ENCODE measurements around the gene SH3RF3.

SH3RF3 gene

DNA sequence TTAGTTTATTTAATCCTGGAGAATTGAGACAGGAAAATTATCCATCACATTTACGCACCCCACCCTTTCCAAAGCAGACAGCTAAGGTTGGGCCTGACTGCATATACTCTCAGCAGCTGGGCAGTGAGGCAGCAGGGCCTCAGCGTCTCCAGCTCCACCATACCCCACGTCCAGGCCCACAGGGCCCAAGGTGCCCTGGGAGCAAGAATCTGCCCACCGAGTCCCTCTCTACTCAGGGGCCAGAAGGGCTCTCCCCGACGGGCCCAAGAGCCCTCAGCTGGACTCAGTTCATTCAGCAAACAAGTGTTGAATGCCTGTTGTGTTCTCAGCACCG, 358.5 kb downstream of the SH3RF3 start:
- no peak for DNase-seq (ENCODE audit: low read depth in 4 of 4, low spot score in 1 of 4)

DNA sequence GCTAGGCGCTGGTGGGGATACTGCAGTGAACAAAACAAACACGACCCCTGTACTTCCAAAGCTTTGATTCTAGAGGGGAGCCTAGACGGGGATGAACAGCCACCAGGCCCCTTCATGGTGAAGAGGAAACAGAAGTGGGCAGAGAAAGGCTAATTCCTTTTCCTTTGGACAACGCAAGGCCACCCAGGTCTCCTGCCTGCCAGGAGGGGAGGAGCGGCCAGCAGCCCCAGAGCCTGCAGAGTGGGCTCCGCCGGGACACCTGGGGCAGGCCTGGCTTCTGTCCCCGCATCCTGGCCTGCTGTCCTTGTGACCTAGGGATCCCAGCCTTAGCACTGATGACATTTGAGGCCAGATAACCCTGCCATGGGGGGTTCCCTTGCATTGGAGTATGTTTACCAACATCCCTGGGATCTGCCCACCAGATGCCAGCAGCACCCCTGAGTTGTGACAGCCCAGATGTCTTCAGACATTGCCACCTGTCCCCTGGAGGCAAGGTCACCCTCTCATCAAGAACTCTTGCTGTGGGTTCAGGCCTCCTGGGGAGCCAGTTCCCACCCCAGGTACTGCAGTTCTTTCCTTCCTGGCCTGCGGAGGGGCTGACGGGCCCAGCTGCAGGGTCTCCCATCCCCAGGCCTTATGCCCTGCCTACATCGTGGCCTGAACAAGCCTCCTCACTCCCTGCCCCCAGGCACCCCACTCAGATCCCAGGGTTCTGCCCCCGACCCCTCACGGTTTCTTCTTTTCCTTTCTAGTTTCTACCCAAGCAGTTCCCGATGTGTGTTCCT, 359.1 kb downstream of the SH3RF3 start:
- no peak for DNase-seq (ENCODE audit: low read depth in 4 of 4, low spot score in 1 of 4)

DNA sequence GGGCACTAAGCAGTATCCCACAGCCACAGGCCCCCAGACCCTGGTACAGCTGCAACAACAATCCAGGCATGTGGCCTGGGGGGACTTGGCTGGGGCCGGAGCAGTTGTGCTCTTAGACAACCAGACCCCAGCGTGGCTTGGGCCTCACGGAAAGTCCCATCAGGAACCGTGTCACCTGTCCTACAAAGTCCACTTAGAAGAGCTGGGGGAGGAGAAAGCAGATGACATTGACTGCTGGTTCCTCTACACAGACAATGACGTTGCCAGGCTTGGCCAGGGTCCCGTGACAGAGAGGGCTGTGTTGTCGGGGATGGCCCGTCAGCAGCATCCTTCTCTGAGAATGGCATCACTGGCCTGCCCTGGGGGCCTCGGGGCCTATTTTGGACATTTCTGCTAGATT, 360.3 kb downstream of the SH3RF3 start:
- DNase-seq (ENCODE audit: low read depth in 4 of 4, low spot score in 1 of 4) = no peak

GRCh38 chr2:109493176-109493935, 364.4 kb downstream of the SH3RF3 start:
- no peak for DNase-seq (ENCODE audit: low read depth in 4 of 4, low spot score in 1 of 4)

- DNase-seq (ENCODE audit: low read depth in 4 of 4, low spot score in 1 of 4) = no peak
Observed at GRCh38 chr2:109494351-109494750, 365.3 kb downstream of the SH3RF3 start.

DNA sequence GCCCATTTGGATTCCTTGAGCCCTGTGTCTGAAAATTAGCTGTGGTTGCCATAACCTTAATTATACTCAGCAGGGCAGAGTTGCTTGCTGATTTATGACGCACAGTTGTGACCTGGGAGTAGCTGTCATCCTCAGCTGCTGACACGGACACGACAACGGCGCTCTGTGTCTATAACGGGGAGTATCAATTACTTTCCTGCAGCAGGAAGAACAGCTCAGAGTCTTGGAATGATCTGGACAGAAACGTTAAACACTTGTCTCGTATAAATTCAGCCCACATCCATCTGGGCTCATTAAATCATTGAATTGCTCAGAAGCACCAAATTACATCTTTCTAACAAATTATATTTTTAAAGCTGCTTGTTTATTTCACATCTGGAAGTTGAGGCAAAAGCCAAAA, 368.5 kb downstream of the SH3RF3 start:
- no peak for DNase-seq (ENCODE audit: low read depth in 4 of 4, low spot score in 1 of 4)

- DNase-seq (ENCODE audit: low read depth in 4 of 4, low spot score in 1 of 4) = no peak
Observed at GRCh38 chr2:109497911-109498870, 369.2 kb downstream of the SH3RF3 start.

GRCh38 chr2:109498906-109499305, 369.9 kb downstream of the SH3RF3 start:
- DNase-seq (ENCODE audit: low read depth in 4 of 4, low spot score in 1 of 4) = no peak

- no peak for DNase-seq (ENCODE audit: low read depth in 4 of 4, low spot score in 1 of 4)
Observed at GRCh38 chr2:109499566-109499965, 370.6 kb downstream of the SH3RF3 start.

DNA sequence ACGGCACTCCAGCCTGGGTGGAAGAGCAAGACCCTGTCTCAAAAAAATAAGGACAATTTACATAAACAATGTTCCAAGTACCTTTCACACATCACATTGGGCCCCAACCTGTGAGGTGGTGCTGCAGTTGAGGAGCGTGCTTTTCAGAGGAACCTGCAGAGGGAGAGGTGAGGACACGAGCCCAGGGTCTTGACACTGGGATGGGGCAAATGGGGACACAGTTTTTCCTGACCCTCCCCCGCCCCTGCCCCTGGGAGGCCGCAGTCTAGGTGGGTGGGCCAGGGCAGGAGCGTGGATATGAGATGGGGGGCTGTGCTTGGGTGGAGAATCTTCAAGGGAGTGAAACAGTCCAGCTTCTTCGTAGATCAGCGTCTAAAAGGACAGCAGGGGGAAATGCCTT, 371.9 kb downstream of the SH3RF3 start:
- no peak for DNase-seq (ENCODE audit: low read depth in 4 of 4, low spot score in 1 of 4)

DNA sequence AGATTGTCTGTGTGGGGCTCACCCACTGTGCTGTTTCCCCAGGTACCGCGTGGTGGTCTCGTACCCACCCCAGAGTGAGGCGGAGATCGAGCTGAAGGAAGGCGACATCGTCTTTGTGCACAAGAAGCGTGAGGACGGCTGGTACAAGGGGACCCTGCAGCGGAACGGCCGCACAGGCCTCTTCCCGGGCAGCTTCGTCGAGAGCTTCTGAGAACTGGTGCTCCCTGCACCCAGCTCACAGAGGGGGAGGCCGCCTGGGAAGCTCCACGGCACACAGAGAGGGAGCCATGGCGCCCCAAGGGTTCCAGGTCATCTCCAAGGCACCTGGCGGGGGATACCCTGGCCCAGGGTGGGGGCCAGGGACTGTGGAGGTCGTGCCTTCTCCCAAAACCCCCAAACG, 372.5 kb downstream of the SH3RF3 start:
- DNase-seq (ENCODE audit: low read depth in 4 of 4, low spot score in 1 of 4) = no peak

DNA sequence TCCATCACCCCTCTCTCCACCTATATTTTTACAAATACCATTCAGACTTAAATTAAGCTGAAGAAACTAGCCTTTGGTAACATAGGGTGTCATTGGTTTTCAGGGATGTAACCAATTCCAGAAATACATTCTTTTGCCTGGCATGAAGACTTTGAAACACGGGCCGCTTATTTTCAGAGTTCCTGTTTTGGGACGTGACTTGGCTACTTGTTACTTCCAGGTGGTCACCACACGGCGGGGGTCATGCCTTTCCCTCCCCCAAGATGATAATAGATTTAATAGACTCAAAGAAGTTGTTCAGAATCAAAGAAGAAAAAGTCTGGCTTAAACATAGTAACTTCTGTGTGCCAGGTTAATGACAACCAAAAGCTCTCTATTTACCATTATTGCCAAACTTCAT, 374.2 kb downstream of the SH3RF3 start:
- DNase-seq (ENCODE audit: low read depth in 4 of 4, low spot score in 1 of 4) = no peak

- DNase-seq (ENCODE audit: low read depth in 4 of 4, low spot score in 1 of 4) = no peak
Observed at GRCh38 chr2:109507217-109507616, 378.2 kb downstream of the SH3RF3 start.

DNA sequence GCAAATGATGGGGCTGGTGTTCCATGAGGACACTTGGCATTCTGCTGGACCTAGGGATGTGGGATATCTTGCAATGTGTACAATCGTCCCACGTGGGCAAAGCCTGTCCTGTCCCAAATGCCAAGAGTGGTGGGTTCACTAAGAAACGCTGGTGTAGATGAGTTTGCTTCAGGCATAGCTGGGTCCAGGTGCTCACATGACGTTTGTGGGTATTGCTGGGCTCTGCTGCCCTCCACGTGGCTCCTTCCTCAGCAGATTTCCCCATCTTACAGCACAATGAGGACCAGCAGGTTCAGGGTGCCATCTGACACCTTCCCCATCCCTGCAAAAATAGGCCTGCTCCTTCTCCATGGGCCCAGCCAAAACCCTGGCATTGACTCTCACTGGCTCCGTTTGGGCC, 378.8 kb downstream of the SH3RF3 start:
- no peak for DNase-seq (ENCODE audit: low read depth in 4 of 4, low spot score in 1 of 4)

DNA sequence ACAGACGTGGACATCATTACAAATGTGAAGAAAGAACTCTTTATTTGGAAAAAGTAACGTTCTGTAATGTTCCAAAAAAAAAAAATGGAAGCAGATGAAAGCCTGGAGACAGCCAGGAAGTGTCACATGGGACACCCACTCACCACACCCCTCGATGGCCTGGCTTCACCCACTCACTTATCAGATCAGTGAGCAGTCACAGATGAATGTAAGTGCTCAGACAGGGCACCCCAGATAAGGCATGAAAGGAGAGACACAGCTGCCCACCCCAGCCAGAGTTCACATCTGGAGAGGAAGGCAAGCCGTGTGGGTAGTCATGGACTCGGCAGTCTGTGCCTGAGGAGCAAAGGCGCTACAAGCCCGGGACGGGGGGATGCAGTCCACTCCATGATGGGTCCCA, 379.6 kb downstream of the SH3RF3 start:
- DNase-seq (ENCODE audit: low read depth in 4 of 4, low spot score in 1 of 4) = no peak

DNA sequence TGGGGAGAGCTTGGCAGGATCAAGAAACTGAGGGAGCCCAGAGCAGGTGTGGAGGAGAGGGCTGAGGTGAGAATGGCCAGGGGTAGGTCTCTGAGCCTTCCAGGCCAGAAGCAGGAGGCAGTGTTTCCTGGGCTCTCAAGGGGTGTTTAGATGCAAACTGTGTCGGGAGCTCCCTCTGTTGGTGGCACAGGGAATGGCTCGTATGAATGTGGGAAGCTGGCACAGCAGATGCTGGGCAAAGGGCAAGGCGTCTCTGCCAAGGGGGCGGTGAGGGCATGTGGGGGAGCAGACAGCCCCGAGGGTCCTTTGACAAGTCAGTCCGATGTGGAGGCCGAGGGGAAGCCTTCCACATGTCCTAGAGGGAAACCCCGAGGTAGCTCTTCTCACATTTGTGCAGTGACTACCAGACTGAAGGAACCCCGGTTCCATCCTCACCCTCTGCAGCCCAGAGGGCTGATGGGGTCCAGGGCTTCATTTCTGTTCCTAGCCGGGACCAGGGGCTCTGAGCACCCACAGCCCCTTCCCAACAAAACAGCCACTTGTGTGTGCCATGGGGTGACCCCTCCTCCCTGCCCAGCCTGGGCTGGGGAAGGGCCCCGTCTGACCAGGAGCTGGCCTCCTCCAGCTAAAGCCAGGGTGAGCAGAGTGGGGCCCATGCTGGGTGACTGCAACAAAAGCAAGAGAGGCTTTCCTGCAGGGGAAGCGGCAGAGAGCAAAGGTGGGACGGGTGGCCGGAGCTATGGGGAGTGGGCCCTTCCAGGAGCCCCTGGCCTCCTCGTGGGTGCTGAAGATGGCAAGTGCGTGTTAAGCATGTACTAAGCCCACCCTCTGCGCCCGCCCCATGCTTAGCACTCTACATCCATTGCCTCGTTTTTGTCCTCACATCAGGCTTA, 381.4 kb downstream of the SH3RF3 start:
- peak; percentile 31 to 72 (median 64) for DNase-seq (ENCODE audit: low read depth in 4 of 4, low spot score in 1 of 4)

DNA sequence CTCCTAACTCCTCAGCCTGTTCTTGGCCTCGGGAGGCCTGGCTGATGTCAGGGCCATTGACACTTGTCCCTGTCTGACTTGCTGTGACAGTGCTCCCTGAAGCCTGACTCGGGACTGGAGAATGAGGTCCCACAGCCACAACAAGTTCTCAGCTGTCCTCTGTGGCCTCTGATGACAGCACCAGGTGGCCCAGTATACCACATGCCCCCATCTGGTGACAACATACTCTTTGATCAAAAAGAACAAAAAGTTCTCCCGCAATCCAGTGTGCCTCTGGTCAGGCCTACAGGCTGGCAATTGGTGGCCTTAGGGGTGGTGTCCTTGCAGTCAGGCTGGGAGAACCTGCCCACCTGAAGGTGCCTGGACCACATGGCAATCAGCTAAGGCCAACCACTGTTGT, 382.2 kb downstream of the SH3RF3 start:
- no peak for DNase-seq (ENCODE audit: low read depth in 4 of 4, low spot score in 1 of 4)

GRCh38 chr2:109512076-109512475, 383.1 kb downstream of the SH3RF3 start:
- no peak for DNase-seq (ENCODE audit: low read depth in 4 of 4, low spot score in 1 of 4)

DNA sequence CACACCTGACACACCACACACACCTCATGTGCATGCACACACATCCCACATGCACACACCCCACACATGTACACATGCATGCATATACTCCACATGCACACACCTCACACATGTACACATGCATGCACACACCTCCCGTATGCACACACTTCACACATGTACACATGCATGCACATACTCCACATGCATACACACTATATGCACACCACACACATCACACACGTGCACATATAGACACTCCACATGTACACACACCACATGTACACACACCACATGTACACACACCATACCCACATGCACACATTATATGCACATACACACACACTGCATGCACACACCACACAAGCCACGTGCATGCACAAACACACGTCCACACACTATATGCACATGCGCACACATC, 384.2 kb downstream of the SH3RF3 start:
- DNase-seq (ENCODE audit: low read depth in 4 of 4, low spot score in 1 of 4) = no peak

DNA sequence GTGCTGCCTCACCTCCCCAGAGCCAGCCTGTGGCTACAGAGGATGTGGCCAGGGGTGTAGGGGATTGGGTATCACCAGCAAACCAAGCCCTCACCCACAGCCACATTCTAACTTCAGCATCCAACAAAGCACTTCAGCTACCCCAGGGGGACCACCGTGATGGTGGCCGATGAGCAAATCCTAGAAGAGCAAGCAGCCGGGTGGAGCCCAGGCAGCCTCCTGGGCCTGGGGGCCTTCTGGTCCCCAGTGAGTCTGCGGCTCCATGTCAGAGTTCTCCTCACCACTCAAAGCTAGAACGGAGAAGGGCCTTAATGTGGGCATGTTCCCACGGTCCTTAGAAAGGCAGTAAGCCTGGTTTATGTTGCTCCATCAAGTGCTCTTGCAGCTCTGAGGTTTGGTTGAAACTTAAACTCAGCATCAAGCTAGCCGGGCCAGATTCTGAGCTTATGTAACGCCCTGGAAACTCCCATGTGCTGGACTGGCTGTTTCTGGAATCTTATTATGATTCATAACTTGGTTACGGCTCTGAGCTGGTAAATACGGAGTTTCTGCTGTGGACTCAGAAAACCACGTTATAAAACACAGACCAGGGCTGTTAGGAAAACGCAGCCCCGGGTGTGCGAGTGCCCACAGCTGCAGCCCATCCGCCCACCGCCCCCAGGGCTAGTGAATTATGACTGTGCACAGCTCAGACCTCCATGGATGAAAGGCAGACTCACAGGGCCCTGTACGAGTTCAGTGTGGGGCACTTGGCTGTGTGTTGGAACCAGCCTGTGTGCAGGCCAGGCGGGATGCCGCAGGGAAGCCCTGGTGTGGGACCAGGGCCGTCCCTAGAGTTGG, 385.0 kb downstream of the SH3RF3 start:
- no peak for DNase-seq (ENCODE audit: low read depth in 4 of 4, low spot score in 1 of 4)
